Activated naive CD8-positive, alpha-beta T cell treated with anti-CD3 and anti-CD28 coated beads, Interleukin-2, amount 10 ng/mL, durations not matched to agents 7 days and 5 days (primary cell): Measurements from ENCODE around the gene C18orf54. TPM values are rescaled to one million over a fixed set of nuclear protein-coding genes. Genes with fewer than 3 reads are reported as not detected.

Experiments used
- ATAC-seq: fragments of 150-1000 bp; cut with Tn5 transposase; one replicate; pipeline ENCODE4 v1.10.0; 2021; ENCODE audit warnings: low read depth, moderate library complexity
- POLR2A ChIA-PET: fragments of 350-600 bp; sonication (Branson Sonifier 250); formaldehyde crosslinking; loops from one replicate; lab custom pipeline; 2021; ENCODE audit warnings: antibody characterized with exemption; lab: Charles Lee
- DNase-seq: peaks from one replicate; pipeline ENCODE4 v3.0.0; 2021
- H3K27ac Mint-ChIP-seq: one replicate; pipeline ENCODE4 v1.8.0; 2022; ENCODE audit warnings: mild to moderate bottlenecking, mixed read lengths
- H3K27me3 Mint-ChIP-seq: one replicate; pipeline ENCODE4 v1.8.0; 2022; ENCODE audit warnings: mild to moderate bottlenecking, moderate library complexity, mixed read lengths
- H3K36me3 Mint-ChIP-seq: one replicate; pipeline ENCODE4 v1.8.0; 2021; ENCODE audit warnings: mild to moderate bottlenecking, mixed read lengths
- H3K4me1 Mint-ChIP-seq: one replicate; pipeline ENCODE4 v1.8.0; 2021; ENCODE audit warnings: mixed read lengths
- H3K4me3 Mint-ChIP-seq: one replicate; pipeline ENCODE4 v1.8.0; 2022; ENCODE audit warnings: mild to moderate bottlenecking, moderate library complexity, mixed read lengths
- H3K9me3 Mint-ChIP-seq: one replicate; pipeline ENCODE4 v1.8.0; 2021; ENCODE audit warnings: mixed read lengths
- total RNA-seq, 2 experiments: library from RNA; stranded (reverse); gene quantifications; one replicate each; pipeline ENCODE4 v1.2.3, GENCODE V29; 2021

Gene C18orf54
- total RNA-seq, 2 experiments from 2014 or later = 8.0 to 8.5 TPM

- Mint-ChIP-seq H3K4me3 (no peak overlapping the region), H3K36me3 (no peaks in the 10 kb centered on the region), H3K27me3 (peaks cover 19% of the 10 kb centered on the region), H3K27ac (no peak overlapping the region), H3K4me1 (peaks cover 11% of the 10 kb centered on the region), H3K9me3 (no peaks in the 10 kb centered on the region)
- ATAC-seq (peak; percentile 45), DNase-seq (no peak)
- POLR2A ChIA-PET = interaction anchor here (1.0 kb wide), 1 partner anchor 35 kb away, joined by 3 read pairs; the partner anchor contains the start of genes C18orf54 and STARD6
Observed at GRCh38 chr18:54392543-54393023, 34.9 kb downstream of the C18orf54 start.

- POLR2A ChIA-PET = no interaction called here
Observed at GRCh38 chr18:54393648-54394294, 36.1 kb downstream of the C18orf54 start.

GRCh38 chr18:54396760-54397159, 39.1 kb downstream of the C18orf54 start:
- ATAC-seq (no peak), DNase-seq (no peak)
- peaks cover 9% of the 10 kb centered on the region for H3K27me3 Mint-ChIP-seq
- POLR2A ChIA-PET = no interaction called here
- H3K27ac Mint-ChIP-seq = no peak overlapping the region
- H3K4me1 Mint-ChIP-seq = peaks cover 1% of the 10 kb centered on the region
- H3K36me3 Mint-ChIP-seq = no peaks in the 10 kb centered on the region
- H3K4me3 Mint-ChIP-seq = no peak overlapping the region
- H3K9me3 Mint-ChIP-seq = no peaks in the 10 kb centered on the region

More at GRCh38 chr18:54393648-54394294, 36.1 kb downstream of the C18orf54 start:
- Mint-ChIP-seq H3K36me3 (no peaks in the 10 kb centered on the region), H3K4me1 (peaks cover 4% of the 10 kb centered on the region), H3K4me3 (no peak overlapping the region), H3K27ac (no peak overlapping the region), H3K27me3 (peaks cover 23% of the 10 kb centered on the region), H3K9me3 (no peaks in the 10 kb centered on the region)
- ATAC-seq (no peak), DNase-seq (no peak)

- Mint-ChIP-seq H3K36me3 (no peaks in the 10 kb centered on the region), H3K4me3 (no peak overlapping the region), H3K27me3 (peaks cover 6% of the 10 kb centered on the region), H3K27ac (no peak overlapping the region), H3K9me3 (no peaks in the 10 kb centered on the region), H3K4me1 (no peaks in the 10 kb centered on the region)
- POLR2A ChIA-PET = no interaction called here
- ATAC-seq (no peak), DNase-seq (no peak)
Observed at GRCh38 chr18:54405290-54405689, 47.6 kb downstream of the C18orf54 start.

GRCh38 chr18:54411781-54412180, 54.1 kb downstream of the C18orf54 start:
- DNase-seq (no peak), ATAC-seq (no peak)
- Mint-ChIP-seq H3K27me3 (peaks cover 13% of the 10 kb centered on the region), H3K4me3 (no peak overlapping the region), H3K9me3 (no peaks in the 10 kb centered on the region), H3K4me1 (no peaks in the 10 kb centered on the region), H3K36me3 (no peaks in the 10 kb centered on the region), H3K27ac (no peak overlapping the region)
- POLR2A ChIA-PET = no interaction called here

- H3K27ac Mint-ChIP-seq = no peak overlapping the region
- ATAC-seq = no peak
- no peaks in the 10 kb centered on the region for H3K9me3 Mint-ChIP-seq
- POLR2A ChIA-PET = no interaction called here
- peaks cover 11% of the 10 kb centered on the region for H3K27me3 Mint-ChIP-seq
- no peaks in the 10 kb centered on the region for H3K36me3 Mint-ChIP-seq
- no peak overlapping the region for H3K4me3 Mint-ChIP-seq
- no peaks in the 10 kb centered on the region for H3K4me1 Mint-ChIP-seq
- no peak for DNase-seq
Observed at GRCh38 chr18:54415086-54415485, 57.4 kb downstream of the C18orf54 start.

- Mint-ChIP-seq H3K9me3 (no peaks in the 10 kb centered on the region), H3K27ac (no peak overlapping the region), H3K4me1 (no peaks in the 10 kb centered on the region), H3K4me3 (no peak overlapping the region), H3K36me3 (no peaks in the 10 kb centered on the region), H3K27me3 (peaks cover 3% of the 10 kb centered on the region)
- POLR2A ChIA-PET = no interaction called here
- ATAC-seq (no peak), DNase-seq (no peak)
Observed at GRCh38 chr18:54416436-54416835, 58.7 kb downstream of the C18orf54 start.

GRCh38 chr18:54423831-54424230, 66.1 kb downstream of the C18orf54 start:
- Mint-ChIP-seq H3K9me3 (no peaks in the 10 kb centered on the region), H3K4me1 (no peaks in the 10 kb centered on the region), H3K4me3 (no peak overlapping the region), H3K27me3 (peaks cover 5% of the 10 kb centered on the region), H3K36me3 (no peaks in the 10 kb centered on the region), H3K27ac (no peak overlapping the region)
- no peak for DNase-seq
- POLR2A ChIA-PET = no interaction called here
- ATAC-seq = no peak

- H3K27me3 Mint-ChIP-seq = peaks cover 7% of the 10 kb centered on the region
- H3K27ac Mint-ChIP-seq = no peak overlapping the region
- H3K4me1 Mint-ChIP-seq = no peaks in the 10 kb centered on the region
- DNase-seq = no peak
- H3K36me3 Mint-ChIP-seq = no peaks in the 10 kb centered on the region
- POLR2A ChIA-PET = no interaction called here
- no peak overlapping the region for H3K4me3 Mint-ChIP-seq
- no peak for ATAC-seq
- no peaks in the 10 kb centered on the region for H3K9me3 Mint-ChIP-seq
Observed at GRCh38 chr18:54426085-54426665, 68.5 kb downstream of the C18orf54 start.

Other genes with a start within 250 kb of the C18orf54 start
- 100 to 1,000 TPM in 1 of 2 experiments, 10 to 100 TPM in 1; 96.3 to 104 TPM for gene MBD2, start 133.2 kb upstream of the C18orf54 start, total RNA-seq
- gene POLI, start 88.4 kb upstream of the C18orf54 start, total RNA-seq = 10 to 100 TPM; 21.9 to 24.3 TPM
- not detected for gene STARD6, start within 50 bp of the C18orf54 start, total RNA-seq
- not detected for gene DYNAP, start 233.3 kb downstream of the C18orf54 start, total RNA-seq